LoVo (cell line): ENCODE results near the gene HES2.
A peak's percentile ranks its signal among the peaks of the same experiment; 100 is the strongest.
"Not testable (repeated sequence)": the region's sequence is repeated elsewhere in the genome, so short reads cannot be mapped to it uniquely, and the experiment has no call there.

Experiments used
- DNase-seq: peaks from one replicate; pipeline ENCODE4 v3.0.0-alpha.2; 2016; ENCODE audit warnings: low spot score

HES2 gene

DNA sequence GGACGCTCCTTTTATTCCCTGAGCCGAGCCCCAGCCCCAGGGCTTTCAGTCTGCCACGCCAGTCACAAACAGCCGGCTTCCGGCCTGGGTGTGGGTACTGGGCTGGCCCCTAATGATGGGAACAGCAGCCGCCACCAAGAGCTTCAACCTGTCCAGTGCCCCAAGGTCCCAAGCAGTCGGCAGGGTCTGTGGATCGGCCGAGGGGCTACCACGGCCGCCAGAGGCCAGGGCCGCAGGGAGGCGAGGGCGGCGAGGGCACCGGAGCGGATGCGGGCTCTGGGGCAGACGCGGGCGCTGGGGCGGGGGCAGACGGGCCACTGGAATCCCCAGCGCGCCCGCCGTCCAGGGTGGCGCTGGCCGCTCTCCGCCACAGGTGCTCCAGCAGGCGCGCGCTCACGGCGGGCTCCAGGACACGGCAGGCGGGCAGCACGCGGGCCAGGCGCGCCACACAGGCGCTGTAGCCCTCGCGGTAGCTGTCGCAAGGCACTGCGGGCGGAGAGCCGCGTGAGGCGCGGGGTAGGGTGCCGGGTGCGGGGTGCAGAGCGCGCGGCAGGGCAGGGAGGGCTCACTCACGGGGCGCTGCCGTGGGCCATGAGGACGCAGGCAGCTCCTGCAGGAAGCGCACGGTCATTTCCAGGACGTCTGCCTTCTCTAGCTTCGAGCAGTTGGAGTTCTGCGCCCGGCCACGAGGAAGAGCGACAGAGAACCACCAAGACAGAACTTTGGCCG, 887 bp downstream of the HES2 start:
- DNase-seq, result no peak

DNA sequence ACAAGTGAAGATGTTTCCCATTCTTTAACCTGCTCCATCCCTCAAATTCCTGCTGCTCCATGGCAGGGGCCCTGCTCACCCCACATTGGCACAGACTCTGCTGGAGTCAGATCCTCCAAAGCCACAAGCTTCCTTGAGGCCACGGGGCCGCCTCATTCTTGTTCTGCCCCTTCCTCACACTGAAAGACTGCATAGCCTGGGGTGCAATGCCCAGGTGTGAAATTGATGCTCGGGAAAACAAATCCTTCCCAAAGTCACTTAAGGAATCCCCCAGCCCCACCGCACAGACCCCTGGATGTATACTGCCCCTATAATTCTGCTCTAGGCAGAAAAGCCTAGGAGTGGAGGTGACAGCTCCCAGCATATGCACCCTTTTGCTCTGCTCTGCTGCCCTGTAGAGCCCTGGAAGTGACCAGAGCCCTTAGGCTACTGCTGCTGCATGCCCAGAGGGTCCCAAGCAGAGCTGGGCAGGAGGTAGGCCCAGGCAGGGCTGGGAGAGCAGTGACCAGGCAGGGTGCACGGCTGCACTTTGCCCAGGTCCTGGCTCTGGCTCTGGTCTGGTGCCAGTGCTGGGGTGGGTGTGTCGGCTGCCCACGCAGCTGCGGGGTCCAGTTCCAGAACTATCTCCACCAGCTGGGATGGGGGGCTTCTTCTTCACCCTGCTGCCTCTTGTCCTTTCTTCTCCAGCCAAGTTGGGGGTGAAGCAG, 1.6 kb downstream of the HES2 start:
- DNase-seq, result no peak

- no peak for DNase-seq
Observed at GRCh38 chr1:6416906-6417305, 2.8 kb downstream of the HES2 start.

GRCh38 chr1:6416295-6416656, 3.4 kb downstream of the HES2 start:
- DNase-seq, result no peak

DNA sequence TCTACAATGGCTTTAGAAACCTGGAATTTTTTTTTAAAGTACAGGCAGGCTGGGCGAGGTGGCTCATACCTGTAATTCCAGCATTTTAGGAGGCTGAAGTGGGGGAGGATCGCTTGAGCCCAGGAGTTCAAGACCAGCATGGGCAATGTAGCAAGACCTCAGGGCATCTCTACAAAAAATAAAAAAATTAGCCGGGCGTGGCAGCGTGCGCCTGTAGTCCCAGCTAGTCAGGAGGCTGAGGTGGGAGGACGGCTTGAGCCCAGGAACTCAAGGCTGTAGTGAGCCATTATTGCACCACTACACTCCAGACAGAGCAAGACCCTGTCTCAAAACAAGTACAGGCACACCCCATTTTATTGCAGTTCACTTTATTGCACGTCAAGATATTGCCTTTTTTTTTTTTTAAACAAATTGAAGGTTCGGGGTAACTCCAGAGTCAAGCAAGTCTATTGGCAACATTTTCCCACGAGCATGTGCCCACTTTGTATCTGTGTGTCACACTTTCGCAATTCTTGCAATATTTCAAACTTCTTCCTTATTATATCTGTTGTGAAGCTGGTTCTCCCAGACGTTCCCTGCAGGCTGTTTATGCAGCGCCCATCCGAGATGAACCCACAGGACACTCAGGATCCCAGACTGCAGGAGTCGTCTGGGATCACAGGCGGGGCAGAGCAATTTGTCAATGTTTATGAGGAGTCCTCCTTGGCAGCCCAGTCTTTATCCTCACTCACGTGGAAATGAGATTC, 4.7 kb downstream of the HES2 start:
- no peak for DNase-seq

- peak; percentile 68 for DNase-seq
Observed at GRCh38 chr1:6414443-6414844, 5.3 kb downstream of the HES2 start.

DNA sequence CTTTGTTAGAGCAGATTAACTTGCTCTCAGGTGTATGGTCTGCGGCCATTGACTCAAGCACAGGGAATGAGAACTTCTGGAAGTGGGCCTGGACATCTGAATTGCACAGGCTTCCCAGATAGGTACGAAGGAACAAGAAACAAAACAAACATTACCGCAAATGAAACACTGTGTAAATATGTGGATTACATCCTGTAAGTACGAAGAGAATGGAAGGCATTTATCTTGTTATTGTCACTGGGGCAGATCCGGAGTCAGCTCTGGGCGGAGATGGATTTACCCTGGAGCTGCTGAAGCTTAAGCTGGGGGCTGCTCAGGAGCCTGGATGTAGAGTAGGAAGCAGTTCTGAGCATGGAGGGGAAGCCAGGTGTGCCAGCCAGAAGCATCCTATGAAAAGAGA, 6.8 kb downstream of the HES2 start:
- no peak for DNase-seq

DNA sequence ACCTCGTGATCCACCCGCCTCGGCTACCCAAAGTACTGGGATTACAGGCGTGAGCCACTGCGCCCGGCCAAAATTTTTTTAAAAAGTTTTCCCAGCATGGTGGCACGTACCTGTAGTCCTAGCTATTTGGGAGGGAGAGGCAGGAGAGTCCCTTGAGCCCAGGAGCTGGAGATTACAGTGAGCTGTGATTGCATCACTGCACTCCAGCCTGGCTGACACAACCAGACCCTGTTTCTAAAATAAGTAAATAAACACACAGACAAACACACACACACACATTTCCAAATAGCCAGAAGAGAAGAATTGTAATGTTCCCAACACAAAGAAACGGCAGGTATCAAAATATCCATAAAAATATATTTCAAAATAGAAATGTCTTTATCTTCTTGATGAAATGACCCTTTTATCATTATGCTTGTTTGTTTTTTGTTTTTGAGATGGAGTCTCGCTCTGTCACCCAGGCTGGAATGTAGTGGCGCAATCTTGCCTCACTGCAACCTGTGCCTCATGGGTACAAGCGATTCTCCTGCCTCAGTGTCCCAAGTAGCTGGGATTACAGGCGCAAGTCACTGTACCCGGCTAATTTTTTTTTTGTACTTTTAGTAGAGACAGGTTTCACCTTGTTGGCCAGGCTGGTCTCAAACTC, 9.3 kb downstream of the HES2 start:
- no peak for DNase-seq

DNA sequence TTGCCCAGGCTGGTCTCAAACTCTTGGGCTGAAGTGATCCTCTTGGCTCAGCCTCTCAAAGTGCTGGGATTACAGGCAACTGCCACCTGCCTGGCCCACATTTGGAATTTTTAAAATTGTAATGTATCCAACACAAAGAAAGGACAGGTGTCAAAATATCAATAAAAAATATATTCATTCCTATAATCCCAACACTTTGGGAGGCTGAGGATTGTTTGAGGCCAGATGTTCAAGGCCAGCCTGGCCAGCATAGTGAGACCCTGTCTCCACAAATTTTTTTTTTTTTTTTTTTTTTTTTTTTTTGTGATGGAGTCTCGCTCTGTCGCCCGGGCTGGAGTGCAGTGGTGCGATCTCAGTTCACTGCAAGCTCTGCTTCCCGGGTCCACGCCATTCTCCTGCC, 10.0 kb downstream of the HES2 start:
- no peak for DNase-seq

GRCh38 chr1:6409053-6409452, 10.7 kb downstream of the HES2 start:
- DNase-seq, result no peak

DNA sequence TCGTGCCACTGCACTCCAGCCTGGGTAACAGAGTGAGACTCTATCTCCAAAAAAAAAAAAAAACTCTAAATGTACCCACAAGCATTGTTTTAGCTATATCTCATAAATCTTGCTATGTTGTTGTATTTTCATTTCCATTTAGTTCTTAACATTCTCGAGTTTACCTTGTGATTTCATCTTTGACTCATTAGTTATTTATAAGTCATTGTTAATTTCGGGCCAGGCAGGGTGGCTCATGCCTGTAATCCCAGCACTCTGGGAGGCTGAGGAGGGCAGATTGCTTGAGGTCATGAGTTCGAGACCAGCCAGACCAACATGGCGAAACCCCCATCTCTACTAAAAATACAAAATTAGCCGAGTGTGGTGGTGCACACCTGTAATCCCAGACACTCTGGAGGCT, 11.7 kb downstream of the HES2 start:
- no peak for DNase-seq

DNA sequence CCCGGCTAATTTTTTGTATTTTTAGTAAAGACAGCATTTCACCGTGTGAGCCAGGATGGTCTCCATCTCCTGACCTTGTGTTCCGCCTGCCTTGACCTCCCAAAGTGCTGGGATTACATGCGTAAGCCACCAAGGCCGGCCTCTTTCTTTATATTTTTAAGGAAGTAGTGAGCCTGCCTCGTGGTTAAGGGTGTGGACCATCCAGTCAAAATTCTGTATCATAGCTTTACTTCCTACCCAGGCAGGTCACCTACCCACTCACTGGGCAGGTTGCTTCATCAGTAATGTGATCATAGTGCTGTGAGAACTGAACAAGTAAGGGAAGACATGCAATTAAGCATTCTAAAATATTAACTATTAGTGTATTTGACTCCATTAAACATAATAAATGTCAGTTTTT, 18.0 kb downstream of the HES2 start:
- DNase-seq, result no peak

DNA sequence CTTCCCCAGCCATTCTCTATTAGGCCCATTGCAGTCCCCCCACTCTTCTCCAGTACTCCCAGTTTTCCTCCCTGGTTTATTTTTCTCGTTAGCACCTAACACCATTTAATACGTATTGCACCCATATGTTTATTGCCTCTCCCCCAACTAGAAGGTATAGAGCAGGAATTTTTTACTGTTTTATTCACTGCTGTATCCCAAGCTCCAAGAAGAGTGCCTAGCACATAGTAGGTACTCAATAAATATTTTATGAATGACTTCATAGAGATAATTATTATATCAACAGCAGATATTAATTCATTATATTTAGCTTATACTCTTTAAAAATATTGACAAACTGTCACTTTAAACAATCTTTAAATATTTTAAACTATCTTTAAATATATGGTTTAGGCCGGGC, 20.4 kb downstream of the HES2 start:
- DNase-seq, result no peak

DNA sequence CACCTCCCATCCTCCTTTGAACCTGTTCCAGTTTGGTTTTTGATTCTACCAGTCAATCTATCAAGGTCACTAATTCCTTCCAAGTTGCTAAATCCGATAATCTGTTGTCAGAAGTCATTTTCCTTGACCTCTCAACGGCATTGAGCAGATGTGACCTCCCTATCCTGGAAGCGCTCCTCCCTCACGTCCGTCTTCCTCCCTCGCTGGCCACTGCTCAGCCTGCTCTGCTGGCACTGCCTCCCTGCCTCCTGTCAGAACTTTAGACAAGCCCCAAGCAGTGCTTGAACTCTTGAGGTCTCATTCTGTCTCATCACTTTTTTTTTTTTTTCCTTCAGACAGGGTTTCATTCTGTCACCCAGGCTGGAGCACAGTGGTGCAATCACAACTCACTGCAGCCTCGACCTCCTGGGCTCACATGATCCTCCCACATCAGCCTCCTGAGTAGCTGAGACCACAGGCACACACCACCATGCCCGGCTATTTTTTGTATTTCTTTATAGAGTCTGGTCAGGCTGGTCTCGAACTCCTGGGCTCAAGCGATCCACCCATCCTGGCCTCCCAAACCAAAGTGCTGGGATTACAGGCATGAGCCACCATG, 21.8 kb downstream of the HES2 start:
- no peak for DNase-seq

GRCh38 chr1:6396998-6397397, 22.7 kb downstream of the HES2 start:
- no peak for DNase-seq

- DNase-seq, result not testable (repeated sequence)
Observed at GRCh38 chr1:6395781-6396244, 23.9 kb downstream of the HES2 start.

DNA sequence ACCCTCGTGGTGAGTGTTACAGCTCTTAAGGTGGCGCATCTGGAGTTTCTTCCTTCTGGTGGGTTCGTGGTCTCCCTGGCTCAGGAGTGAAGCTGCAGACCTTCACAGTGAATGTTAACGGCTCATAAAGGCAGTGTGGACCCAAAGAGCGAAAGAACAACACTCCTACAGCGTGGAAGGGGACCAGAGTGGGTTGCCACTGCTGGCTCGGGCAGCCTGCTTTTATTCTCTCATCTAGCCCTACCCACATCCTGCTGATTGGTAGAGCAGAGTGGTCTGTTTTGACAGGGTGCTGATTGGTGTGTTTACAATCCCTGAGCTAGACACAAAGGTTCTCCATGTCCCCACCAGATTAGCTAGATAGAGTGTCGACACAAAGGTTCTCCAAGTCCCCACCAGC, 24.6 kb downstream of the HES2 start:
- DNase-seq, result not testable (repeated sequence)

GRCh38 chr1:6393400-6394187, 26.1 kb downstream of the HES2 start, which contains the start of gene ACOT7:
Gene ACOT7 (minus strand): TSS chr1:6393767. CDS start chr1:6393399, 368 bp downstream.
- peak; percentile 94 for DNase-seq

- no peak for DNase-seq
Observed at GRCh38 chr1:6392809-6393399, 26.8 kb downstream of the HES2 start.

DNA sequence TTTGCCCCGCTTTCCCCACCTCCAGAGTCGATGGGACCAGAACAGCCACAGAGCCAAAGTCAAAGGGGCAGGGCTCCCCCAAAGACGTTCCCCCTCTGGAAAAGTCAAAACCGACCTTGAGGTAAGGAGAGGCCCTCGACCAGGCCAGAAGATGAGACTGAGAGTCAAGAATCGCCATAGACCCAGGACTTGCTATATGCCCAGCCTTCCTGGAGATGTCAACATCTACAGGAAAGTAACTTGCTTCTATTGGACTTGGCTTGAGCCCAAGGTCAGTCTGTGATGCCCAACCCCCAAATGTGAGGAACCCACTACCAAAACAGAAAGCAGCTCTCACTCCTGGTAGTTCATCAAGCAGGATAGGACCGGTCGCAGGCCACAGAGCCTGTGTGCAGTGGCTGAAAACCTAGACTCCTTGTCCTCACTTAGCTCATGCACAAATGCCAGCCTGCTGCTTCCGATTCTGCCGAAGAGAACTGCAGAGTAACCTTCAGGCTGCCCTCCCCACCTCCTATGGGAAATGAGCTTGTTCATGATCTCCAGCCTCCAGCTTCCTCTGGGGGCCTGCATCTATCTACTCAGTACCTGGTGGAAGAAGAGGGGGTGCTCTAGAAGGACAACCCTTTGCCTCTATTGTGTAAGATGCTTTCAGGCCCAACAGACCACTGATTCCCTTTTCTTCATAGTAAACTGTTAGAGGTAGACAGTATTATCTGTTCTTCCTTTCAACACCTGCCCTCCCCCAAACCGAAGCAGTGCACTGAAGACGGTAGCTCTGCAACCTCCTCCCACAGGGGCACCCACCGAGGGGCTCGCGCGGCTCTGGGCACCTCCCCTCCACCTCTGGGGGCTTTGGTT, 27.5 kb downstream of the HES2 start:
- DNase-seq, result no peak
